ENCODE results near the gene C2CD4A.

- TF ChIP-seq TCF7L2 (IDR thresholded peaks at IDR 0.05; ENCODE audit: low read depth, low read length) (no peak), CTCF (IDR thresholded peaks at IDR 0.05 in 2 of 3, conservative IDR thresholded peaks at IDR 0.05 in 1 of 3; ENCODE audit: insufficient read depth in 2 of 3, low read depth in 1 of 3, low read length in 3 of 3) (no peak), RCOR1 (IDR thresholded peaks at IDR 0.05; ENCODE audit: borderline replicate concordance in 1 of 2, low read depth in 2 of 2, low read length in 2 of 2) (no peak), ZNF644 (tag; IDR thresholded peaks at IDR 0.05; ENCODE audit: low read depth) (no peak), PCBP1 (IDR thresholded peaks at IDR 0.05; ENCODE audit: low read depth, low read length, poor library complexity, severe bottlenecking) (no peak), POLR2A (conservative IDR thresholded peaks at IDR 0.05) (no peak), ZNF121 (CRISPR knock-in tag; conservative IDR thresholded peaks at IDR 0.05) (no peak), ZNF408 (CRISPR knock-in tag; IDR thresholded peaks at IDR 0.05; ENCODE audit: low read depth) (no peak), ZBTB26 (CRISPR knock-in tag; IDR thresholded peaks at IDR 0.05) (no peak), XRCC5 (IDR thresholded peaks at IDR 0.05; ENCODE audit: low read depth, low read length) (no peak), HNRNPLL (IDR thresholded peaks at IDR 0.05; ENCODE audit: low read depth, low read length, poor library complexity, severe bottlenecking) (no peak), CBX5 (IDR thresholded peaks at IDR 0.05; ENCODE audit: borderline replicate concordance, low read depth) (no peak)
- TF ChIP-seq, protein P1, sequence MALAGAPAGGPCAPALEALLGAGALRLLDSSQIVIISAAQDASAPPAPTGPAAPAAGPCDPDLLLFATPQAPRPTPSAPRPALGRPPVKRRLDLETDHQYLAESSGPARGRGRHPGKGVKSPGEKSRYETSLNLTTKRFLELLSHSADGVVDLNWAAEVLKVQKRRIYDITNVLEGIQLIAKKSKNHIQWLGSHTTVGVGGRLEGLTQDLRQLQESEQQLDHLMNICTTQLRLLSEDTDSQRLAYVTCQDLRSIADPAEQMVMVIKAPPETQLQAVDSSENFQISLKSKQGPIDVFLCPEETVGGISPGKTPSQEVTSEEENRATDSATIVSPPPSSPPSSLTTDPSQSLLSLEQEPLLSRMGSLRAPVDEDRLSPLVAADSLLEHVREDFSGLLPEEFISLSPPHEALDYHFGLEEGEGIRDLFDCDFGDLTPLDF (CRISPR knock-in tag; IDR thresholded peaks at IDR 0.05): no peak
These were observed 9.0 kb downstream of the C2CD4A start for GRCh38 chr15:62075595-62076277.

Data from K562 (cell line).